Adrenal gland (tissue), 5 donors: ENCODE data around the gene HSF4.

Source experiments
- CTCF ChIP-seq, 6 experiments: fragments of 450-650 bp in 4 of 6; fragments of 200-600 bp in 2 of 6; sonication (generic) in 1 of 6; IDR thresholded peaks; 1 replicate in 5 of 6; 2 replicates in 1 of 6; pipeline versions ENCODE4 v1.5.1 to v1.8.0; 2016 to 2021; ENCODE audit warnings: antibody characterized with exemption in 6 of 6, mild to moderate bottlenecking in 2 of 6, moderate library complexity in 1 of 6
- POLR2A ChIP-seq, 2 donors: fragments of 450-650 bp; IDR thresholded peaks; one replicate each; pipeline ENCODE4 v1.6.1; 2017; ENCODE audit warnings: antibody characterized with exemption in 2 of 2, mild to moderate bottlenecking in 2 of 2, moderate library complexity in 1 of 2
- donor health status: DM: no; HTN: no; CAD: no.

GRCh38 chr16:67215706-67216105 is 51.2 kb downstream of the HSF4 start:
- TF ChIP-seq CTCF (IDR thresholded peaks at IDR 0.05) (no peak), POLR2A (IDR thresholded peaks at IDR 0.05) (no peak)
